ENCODE data around the gene APRT.

GRCh38 chr16:88773812-88774291 lies 37.9 kb downstream of the APRT start:
- no peak for TF ChIP-seq USF2 (IDR thresholded peaks at IDR 0.05; ENCODE audit: low read length)
- TF ChIP-seq POLR2A (IDR thresholded peaks at IDR 0.05; ENCODE audit: control extremely low read depth in 1 of 2, low read depth in 2 of 2, low read length in 2 of 2), result no peak
- no peak for TF ChIP-seq TAF1 (IDR thresholded peaks at IDR 0.05; ENCODE audit: low read depth, low read length)
- TF ChIP-seq CTCF (IDR thresholded peaks at IDR 0.05; ENCODE audit: control extremely low read depth in 1 of 3, insufficient read depth in 1 of 3, low read depth in 1 of 3, low read length in 3 of 3), result no peak
- TF ChIP-seq CREB1 (IDR thresholded peaks at IDR 0.05), result no peak

Data from H1 (cell line).